SKM-1 treated with dmso at 0.1 percent for 144 hours (cell line): ENCODE data around the gene RACGAP1.
A peak's percentile ranks its signal among the peaks of the same experiment; 100 is the strongest.

Experiments
- DNase-seq: peaks from one replicate; lab custom pipeline; 2025; ENCODE audit not compliant: unreplicated experiment; lab: John Stamatoyannopoulos, UW

Gene RACGAP1

DNA sequence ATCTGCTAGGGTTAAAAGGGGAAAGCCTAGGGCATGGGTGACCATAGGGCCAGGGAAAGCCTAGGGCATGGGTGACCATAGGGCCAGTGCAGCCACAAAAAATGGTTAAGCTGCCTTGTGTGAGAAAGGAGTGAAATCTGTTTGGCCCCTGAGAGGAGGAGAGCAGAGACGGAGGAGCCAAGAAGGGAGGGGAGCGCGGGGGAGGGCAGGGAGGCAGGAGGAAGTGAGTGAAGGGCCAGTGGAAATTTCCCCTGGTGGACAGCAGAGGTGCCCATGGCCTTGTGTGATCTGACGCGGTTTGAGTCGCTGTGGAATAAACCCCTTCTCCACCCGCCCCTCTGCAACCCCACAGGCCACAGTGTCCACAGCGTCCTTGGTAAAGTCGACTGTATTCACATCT lies 53.2 kb downstream of the RACGAP1 start:
- no peak for DNase-seq

DNA sequence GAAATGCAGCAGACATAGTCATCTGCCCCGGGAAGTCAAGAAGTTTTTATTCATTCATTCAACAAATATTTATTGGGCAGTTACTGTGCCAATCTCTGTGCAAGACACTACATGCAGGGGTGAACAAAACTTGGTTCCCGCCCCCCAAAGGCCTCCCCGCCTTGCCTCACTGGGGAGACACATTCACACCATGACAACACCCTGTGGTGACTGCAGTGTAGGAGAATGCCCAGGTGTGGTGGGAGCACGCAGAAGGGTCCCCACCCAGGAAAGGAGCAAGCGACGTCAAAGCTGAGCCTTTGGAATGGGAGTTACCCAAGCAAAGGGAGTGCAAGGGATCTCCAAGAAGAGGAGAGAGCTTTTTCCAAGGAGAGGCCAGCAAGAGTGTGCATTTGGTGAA lies 54.2 kb downstream of the RACGAP1 start:
- no peak for DNase-seq

DNA sequence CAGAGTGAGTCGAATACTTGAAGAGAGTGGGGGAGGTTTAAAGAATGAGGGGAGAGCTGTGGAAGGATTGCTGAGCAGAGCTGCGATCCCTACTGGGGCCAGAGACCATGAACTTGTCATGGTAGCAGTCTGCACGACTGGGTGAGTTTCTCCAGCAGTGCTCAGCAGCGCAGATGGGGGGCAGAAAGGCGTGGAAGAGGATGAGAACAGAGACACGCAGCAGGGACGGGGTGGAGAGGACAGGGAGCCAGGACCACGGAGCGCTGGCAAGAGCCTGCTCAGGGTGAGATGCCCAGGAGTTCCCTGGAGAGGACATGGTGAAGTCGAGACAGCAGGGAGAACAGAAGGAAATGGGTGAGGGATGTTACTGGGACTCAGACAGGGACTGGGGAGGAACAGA lies 54.6 kb downstream of the RACGAP1 start:
- no peak for DNase-seq

DNA sequence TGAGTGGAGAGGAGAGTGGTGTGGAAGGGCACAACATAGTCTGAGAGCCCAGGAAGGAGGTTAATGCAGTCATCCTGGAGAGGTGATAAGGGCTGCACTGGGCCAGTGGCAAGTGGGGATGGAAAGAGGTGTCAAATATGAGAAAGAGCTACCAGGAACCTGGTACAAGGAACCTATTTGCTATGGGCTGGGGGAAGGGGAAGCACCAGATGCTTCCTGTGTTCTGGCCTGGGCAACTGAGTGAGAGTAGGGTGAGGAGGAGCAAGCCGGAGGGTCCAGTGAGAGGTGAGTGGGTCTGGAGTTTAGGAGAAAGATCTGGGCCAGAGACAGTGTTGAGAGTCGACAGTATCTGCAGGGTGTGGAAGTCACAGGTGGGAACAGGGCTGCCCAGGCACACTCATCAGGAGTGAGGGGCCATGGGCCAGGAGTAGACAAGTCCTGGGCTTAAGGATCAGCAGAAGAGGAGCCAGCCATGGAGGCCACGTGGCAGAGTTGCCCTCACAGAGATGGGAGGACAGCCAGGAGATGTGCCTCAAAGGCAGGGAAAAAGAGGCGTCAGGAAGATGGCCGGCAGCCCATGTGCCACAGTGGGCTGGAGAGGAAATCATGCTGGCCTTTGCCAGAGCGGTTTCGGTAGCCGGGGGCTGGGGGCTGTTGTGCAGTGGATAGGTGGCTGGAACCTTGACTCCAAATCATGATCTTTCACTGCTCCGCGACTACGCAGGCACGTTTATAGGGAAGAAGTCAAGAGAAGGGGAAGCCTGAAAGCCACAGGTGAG lies 55.5 kb downstream of the RACGAP1 start:
- no peak for DNase-seq

DNA sequence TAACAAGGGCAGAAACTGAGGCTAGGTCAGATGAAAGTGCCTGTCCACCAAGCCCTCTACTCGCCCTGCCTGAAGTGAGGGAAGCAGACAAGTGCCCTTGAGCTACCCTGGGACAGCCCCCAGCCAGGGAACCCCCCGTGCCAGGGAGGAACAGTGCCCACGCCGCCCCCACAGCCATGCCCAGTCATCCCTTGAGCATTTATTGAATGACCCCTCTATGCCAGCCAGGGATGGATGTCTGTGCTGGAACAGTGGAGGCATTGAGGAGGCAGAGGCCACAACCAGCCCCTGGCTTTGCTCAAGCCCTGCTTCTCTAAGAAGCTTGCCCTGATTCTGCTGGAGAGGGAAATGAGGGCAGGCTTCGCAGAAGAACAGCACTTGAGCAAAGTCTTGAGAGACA lies 56.3 kb downstream of the RACGAP1 start:
- no peak for DNase-seq

DNA sequence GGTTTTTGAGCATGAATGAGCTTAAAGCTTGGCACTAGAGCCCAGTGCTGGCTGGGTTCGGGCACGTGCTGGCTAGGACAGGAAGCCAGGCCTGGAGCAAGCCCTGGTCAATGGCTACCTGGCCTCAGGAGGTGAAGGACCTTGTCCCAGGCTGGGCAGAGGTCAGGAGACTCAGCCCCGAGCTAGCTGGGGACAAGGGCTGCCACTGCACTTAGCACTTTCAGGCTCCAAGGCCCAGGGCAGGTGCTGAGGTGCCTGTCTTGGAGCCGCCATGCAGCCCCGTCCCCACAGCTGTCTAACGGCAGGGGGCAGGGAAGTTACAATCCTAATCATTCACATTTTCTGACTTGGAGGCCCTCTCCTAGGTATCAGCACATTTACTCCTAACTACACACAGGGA lies 56.8 kb downstream of the RACGAP1 start:
- no peak for DNase-seq

DNA sequence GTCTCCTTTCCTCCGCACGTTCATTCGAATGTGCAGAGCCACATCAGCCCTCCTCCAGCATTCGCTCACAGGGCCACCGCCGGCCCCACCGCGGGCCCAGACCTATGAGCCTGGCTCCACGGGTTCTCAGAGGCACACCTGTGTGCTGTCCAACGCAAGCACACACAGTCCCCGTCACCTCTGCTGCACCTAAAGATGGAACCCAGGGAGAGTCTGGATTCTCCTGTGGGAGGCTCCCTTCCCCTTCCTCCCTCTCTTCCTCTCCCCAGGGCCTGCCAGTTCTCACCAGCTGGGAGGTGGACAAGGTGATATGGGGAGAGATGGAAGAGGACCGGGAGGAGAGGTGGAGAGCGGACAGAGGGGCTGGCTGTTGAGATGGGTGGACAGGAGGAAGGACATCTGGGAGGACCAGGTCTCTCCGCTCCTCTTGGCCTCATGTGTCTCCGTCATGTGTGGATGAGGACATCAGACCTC lies 57.5 kb downstream of the RACGAP1 start:
- no peak for DNase-seq

DNA sequence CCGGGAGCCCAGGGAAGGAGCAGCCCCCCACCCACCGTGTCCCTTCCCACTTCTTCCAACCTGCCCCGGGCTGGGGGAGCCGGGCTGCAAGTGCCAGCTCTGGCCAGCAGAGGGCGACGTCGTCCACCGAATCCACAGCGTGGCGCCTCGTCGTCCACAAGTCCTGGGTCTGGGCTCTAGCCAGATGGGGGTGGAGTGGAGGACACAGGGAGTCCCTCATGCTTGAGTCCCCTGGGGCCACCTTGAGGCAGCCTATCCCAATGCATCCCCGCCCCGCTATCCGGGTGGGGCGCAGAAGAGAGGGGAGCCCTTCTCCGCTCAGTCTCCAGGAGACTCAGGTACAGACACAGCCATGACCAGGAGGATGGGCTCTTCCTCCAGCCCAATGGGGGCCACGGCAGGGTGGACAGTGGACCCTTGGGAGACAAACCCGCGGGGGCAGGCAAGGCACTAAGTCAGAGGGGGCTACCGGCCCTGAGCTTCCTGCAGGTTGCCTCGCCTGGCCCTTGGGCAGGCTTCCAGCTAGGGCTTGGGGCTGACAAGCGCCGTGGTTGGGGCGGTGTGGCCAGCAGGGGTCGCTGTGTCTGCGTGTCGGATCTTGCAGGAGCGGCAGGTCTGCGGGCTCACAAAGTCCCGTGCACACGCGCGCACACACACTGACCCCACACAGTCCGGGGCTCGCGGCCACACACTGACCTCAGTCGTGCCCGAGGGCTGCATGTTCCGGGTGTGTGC lies 58.1 kb downstream of the RACGAP1 start:
- peak; percentile 20 for DNase-seq

DNA sequence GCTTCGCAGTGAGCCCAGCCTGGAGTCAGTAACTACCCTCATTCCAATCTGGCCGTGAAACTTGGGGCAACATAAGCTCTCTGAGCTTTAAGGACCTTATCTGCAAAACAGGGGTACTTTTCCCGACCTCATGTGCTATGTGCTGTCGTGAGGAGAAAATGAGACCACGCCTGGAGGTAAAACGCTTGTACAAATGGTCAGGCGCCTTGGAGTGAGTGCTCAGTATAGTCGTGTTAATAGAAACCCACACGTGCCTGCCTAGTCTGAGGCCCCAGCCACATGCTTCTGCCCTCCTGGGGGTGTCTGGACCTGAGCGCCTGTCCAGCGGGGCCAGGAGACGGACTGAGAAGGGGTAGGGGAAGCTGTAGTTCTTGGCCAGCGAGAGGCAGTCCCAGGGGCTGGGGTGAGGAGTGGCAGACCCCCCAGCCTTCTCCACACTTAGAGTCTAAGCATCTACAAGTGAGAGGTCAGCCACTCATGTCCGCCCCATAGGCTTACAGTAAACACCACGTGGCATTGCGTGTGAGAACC lies 58.7 kb downstream of the RACGAP1 start:
- no peak for DNase-seq

DNA sequence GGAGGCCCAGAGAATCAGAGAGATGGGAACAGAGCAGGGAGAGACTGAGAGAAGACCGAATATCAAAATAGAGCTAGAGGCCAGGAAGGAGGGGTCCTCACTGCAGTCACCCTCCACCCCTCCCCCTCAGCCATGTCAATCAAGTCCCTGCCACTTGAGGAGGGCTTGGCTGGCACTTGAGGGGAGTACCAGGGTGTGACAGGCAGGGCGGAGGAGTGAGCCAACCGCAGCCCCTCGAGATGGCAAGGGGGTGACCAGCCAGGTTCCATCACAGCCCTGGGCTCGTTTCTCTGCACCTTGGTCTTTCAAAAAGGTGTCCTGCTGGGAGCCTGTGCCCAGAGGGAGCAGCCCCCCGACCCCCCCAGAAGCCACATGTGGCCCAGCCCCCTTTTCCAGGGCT lies 59.5 kb downstream of the RACGAP1 start:
- DNase-seq, result no peak

DNA sequence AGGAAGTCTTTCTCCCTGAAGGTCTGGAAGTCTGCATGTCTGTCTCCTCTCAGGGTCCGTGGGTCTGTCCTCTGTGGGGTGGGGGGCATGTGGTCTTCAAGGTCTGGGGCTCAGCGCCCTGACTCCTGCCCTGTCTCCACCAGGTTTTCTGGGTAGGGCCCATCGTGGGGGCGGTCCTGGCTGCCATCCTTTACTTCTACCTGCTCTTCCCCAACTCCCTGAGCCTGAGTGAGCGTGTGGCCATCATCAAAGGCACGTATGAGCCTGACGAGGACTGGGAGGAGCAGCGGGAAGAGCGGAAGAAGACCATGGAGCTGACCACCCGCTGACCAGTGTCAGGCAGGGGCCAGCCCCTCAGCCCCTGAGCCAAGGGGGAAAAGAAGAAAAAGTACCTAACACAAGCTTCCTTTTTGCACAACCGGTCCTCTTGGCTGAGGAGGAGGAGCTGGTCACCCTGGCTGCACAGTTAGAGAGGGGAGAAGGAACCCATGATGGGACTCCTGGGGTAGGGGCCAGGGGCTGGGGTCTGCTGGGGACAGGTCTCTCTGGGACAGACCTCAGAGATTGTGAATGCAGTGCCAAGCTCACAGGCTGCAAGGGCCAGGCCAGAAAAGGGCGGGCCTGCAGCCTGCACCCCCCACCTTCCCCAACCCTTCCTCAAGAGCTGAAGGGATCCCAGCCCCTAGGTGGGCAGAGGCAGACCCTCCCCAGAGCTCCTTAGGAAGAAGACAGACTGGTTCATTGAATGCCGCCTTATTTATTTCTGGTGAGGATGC lies 60.3 kb downstream of the RACGAP1 start:
- DNase-seq, result no peak

DNA sequence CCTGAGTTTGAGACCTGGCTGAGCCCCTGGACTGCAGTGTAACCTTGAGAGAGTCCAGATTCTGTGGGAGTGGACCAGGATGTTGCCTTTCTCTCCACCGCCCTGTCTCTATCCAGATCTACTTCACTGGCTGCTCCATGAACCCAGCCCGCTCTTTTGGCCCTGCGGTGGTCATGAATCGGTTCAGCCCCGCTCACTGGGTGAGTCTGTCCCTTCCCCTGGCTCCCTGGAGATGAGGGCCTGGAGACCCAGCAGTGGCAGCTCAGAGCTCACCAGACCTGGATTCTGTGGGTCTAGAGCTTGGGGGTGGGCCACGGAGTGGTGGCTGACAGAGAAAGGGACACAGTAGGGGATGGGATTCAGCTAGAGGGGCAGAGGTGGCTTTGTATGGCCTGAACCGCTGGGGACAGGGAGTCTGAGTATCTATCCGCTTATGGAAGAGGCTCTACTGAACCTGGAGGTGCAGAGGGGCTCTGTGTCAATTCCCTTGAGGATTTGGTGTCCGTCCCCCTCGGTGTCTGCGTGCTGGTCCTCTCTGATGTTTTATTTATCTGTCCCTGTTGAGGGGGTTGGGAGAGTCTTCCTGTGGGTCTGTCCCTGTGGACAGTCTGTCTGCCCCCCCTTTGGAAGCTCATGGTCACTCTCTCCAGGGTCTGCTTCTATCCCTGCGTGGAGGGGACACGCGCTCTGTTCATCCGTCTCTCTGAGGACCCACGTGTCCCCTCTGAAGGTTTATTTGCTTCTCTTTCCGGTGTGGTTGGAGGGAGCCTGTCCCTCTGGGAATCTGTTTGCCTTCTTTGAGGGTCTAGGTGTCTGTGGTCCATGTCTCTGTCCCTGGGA lies 61.1 kb downstream of the RACGAP1 start:
- DNase-seq, result no peak

DNA sequence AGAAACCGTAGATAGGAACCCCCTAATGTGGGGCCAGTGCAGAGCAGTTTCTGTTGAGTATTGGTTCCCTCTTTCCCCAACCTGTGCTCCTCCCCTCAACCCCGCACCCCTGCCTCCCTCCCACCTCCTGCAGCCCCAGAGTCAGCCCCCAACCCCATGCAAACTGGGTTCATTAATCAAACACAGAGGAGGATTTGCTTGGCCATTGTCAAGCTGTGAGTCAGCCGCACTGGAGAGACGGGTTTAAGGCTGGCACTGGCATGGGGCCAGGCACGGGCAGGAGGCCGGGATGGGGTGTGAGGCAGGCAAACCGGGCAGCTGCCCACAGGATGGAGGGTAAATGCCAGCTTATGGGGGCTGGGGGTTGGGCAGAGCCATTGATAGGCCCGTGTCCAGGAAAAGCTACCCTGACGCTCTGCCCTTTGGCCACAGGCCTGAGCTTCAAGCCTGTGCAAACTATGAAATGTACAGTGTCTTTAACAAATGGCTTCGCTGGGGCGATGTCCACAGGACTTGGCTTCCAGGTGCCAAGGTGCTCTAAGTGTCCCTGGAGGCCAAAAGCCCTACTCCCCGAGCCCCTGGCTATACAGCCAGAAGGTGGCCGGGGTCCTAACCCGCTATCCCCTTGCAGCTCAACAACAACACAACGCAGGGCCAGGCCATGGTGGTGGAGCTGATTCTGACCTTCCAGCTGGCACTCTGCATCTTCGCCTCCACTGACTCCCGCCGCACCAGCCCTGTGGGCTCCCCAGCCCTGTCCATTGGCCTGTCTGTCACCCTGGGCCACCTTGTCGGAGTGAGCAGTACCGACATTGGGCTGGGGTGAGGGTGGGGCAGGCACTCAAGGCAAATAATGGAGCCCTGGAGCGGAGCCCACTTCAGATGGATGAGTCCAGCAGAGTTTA lies 62.2 kb downstream of the RACGAP1 start:
- DNase-seq, result no peak

DNA sequence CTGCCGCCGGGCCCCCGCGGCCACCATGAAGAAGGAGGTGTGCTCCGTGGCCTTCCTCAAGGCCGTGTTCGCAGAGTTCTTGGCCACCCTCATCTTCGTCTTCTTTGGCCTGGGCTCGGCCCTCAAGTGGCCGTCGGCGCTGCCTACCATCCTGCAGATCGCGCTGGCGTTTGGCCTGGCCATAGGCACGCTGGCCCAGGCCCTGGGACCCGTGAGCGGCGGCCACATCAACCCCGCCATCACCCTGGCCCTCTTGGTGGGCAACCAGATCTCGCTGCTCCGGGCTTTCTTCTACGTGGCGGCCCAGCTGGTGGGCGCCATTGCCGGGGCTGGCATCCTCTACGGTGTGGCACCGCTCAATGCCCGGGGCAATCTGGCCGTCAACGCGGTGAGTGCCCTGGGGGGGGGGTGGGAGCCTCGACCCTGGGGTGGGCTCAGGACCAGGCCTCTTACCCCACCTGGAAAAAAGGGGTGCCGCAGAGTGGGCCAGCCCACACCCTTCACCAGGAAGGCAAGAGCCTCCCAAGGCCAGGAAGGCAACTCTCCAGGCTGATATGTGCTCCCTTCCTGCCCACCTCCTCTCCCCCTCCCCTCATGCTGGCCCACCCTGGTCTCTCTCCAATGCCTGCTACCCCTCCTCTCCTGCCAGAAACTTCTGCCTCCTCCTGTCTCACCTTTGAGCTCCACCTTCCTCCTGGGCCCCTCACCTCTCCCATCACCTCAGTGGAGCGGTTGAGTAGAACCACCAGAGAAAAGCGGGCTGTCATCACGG lies 63.1 kb downstream of the RACGAP1 start:
- no peak for DNase-seq

DNA sequence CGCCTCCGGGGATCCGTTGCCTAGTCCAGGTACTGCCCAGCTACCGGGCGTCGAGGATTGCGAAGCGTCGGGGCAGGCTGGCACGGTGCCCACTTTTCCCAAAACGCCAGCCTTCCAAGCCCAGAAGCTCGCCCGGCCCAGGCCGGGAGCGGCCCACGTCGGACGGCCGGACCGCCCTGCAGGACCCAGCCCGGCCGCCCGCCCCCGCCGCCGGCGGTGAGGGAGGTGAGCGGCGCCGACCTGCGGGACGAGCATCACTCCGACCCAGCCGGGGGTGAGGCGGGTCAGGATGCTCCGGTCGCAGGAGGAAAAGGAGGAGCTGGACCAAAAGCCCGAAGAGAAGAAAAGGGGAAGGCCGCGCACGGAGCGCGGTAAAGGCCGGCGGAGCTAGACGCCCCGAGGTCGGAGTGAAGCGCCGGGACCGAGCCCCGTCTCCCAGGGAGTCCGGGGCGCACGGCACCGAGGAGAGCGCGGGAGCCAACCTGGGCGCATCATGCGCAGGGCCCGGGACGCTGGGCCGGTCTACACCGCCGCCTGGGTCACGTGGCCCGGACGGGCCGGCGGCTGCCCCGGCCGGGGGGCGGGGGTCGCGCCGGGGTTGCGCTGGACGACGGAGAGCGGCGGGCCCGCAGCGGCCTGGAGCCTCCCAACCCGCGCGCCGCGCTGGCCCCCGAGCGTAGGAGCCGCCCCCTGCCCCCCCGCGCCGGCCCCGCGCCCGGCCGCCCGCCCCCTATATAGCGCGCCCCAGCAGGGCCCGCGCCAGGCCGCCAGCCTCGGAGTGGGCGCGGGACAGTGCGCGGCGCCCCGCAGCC lies 64.0 kb downstream of the RACGAP1 start, which contains the start of gene AQP5:
Gene AQP5, plus strand, starts transcription at position 762 of the 812 bp plus-strand sequence. CDS start 146 bp downstream, outside the sequence.
- DNase-seq, result no peak

DNA sequence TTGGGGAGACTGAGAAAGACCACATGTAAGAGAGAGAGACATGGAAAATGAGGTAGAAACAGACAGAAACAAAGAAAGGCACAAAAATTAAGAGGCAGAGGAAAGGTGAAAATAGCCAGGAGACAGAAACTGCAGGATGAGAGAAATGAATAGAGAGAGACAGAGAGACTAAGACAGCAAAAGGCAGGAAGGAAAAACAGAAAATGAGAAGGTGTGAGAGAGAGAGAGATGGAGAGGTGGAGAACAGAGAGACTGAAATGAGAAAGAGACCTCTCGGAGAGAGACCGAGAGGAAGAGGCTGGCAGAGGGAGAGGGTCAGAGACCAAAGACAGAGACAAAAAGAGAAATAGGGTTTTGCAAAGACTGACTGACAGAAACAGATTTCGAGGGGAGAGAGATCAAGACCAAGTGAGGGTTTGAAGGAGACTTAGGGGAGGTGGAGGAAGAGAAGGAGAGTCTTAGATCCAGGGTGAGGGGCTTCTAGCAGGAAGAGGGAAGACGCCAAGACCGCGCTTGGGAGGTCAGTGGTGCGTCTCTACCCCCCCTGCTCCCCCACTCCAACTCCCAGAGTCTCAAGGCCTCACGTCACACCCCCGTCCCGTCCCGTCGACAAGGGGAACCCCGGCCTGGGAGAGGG lies 64.7 kb downstream of the RACGAP1 start:
- no peak for DNase-seq
